Ovary (tissue), 3 donors: ENCODE results near the gene MTCH2.

Experiments
- CTCF ChIP-seq, 3 donors: fragments of 450-650 bp in 2 of 3; fragments of 200-600 bp in 1 of 3; IDR thresholded peaks; one replicate each; pipeline versions ENCODE4 v1.5.1 to v1.8.0; 2016 to 2022; ENCODE audit warnings: antibody characterized with exemption in 3 of 3, mild to moderate bottlenecking in 1 of 3
- EP300 ChIP-seq: sonication (generic); formaldehyde crosslinking; IDR thresholded peaks from one replicate; pipeline ENCODE4 v1.6.1; 2017; ENCODE audit warnings: antibody characterized with exemption
- POLR2A ChIP-seq: fragments of 450-650 bp; IDR thresholded peaks from one replicate; pipeline ENCODE4 v1.6.1; 2017; ENCODE audit warnings: antibody characterized with exemption, mild to moderate bottlenecking, moderate library complexity
- donor health status: DM: no; HTN: no; CAD: no.

DNA sequence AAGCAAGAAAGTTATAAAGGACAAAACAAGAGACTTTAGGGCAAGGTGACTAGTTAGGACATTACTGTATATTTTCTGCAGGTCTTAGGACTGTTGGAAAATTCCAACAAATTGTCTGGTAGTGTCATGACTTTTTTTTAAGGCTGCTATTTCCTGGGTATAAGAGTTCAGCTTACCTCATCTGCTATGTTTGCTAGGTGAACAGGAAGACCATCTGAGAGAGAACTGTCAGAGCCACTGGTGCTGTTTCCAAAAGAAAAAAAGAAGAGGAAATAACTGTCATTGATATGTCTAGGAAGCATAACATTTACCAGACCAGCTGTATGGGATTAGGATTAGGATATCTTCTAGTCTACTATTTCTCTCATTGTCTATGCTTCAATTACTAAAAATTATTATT, 26.3 kb upstream of the MTCH2 start:
- TF ChIP-seq CTCF (IDR thresholded peaks at IDR 0.05) = no peak
- no peak for TF ChIP-seq POLR2A
- no peak for TF ChIP-seq EP300
